GM23338 (cell line): Measurements from ENCODE around the gene MAN1C1.

Experiments
- CREB1 ChIP-seq: fragments of 250-450 bp; sonication (Bioruptor Pico); IDR thresholded peaks from 2 replicates; pipeline ENCODE4 v1.5.0; 2020; ENCODE audit warnings: low read depth, mild to moderate bottlenecking, moderate library complexity
- CTCF ChIP-seq, 2 experiments: fragments of 200-600 bp in 1 of 2; sonication (generic) in 1 of 2; conservative IDR thresholded peaks; 2 replicates each; pipeline versions ENCODE4 v1.5.1 to v1.6.1; 2016 to 2017; ENCODE audit warnings: antibody characterized with exemption in 2 of 2, low read depth in 2 of 2, mild to moderate bottlenecking in 2 of 2, moderate library complexity in 1 of 2
- ETS1 ChIP-seq: IDR thresholded peaks from 2 replicates; pipeline ENCODE4 v1.6.1; 2016; ENCODE audit warnings: antibody characterized with exemption
- EZH2 ChIP-seq: fragments of 200-600 bp; sonication (generic); IDR thresholded peaks from one replicate; pipeline ENCODE4 v1.8.0; 2017; ENCODE audit warnings: antibody characterized with exemption, mild to moderate bottlenecking, low read depth; ENCODE audit not compliant: unreplicated experiment
- EZH2phosphoT487 ChIP-seq: fragments of 200-600 bp; sonication (generic); IDR thresholded peaks from one replicate; pipeline ENCODE4 v1.8.1; 2018; ENCODE audit warnings: antibody characterized with exemption; ENCODE audit not compliant: unreplicated experiment
- JUNB ChIP-seq: IDR thresholded peaks from one replicate; pipeline ENCODE4 v1.6.1; 2016; ENCODE audit warnings: antibody characterized with exemption; ENCODE audit not compliant: unreplicated experiment
- NANOG ChIP-seq: IDR thresholded peaks from 2 replicates; pipeline ENCODE4 v1.6.1; 2016; ENCODE audit warnings: antibody characterized with exemption, borderline replicate concordance
- POLR2AphosphoS5 ChIP-seq: IDR thresholded peaks from 2 replicates; pipeline ENCODE4 v1.6.1; 2016; ENCODE audit warnings: antibody characterized with exemption, low read depth
- REST ChIP-seq: IDR thresholded peaks from one replicate; pipeline ENCODE4 v1.6.1; 2018; ENCODE audit warnings: antibody characterized with exemption; ENCODE audit not compliant: unreplicated experiment
- STAT1 ChIP-seq: IDR thresholded peaks from one replicate; pipeline ENCODE4 v1.6.1; 2016; ENCODE audit warnings: antibody characterized with exemption; ENCODE audit not compliant: unreplicated experiment
- ZNF114 ChIP-seq: fragments of 250-450 bp; sonication (Bioruptor Pico); IDR thresholded peaks from 2 replicates; pipeline ENCODE4 v1.5.0; 2020; ENCODE audit warnings: mild to moderate bottlenecking, moderate library complexity
- ZNF331 ChIP-seq: fragments of 250-450 bp; sonication (Bioruptor Pico); IDR thresholded peaks from 2 replicates; pipeline ENCODE4 v1.5.0; 2020; ENCODE audit warnings: low read depth, mild to moderate bottlenecking, moderate library complexity

GRCh38 chr1:25832336-25833037 is 215.9 kb downstream of the MAN1C1 start:
- no peak for TF ChIP-seq EZH2
- no peak for TF ChIP-seq CTCF (conservative IDR thresholded peaks at IDR 0.05; ENCODE audit: low read depth in 2 of 2)
- no peak for TF ChIP-seq REST
- TF ChIP-seq CREB1 (CRISPR knock-in tag) = no peak
- no peak for TF ChIP-seq ZNF331 (CRISPR knock-in tag)
- no peak for TF ChIP-seq POLR2AphosphoS5
- no peak for TF ChIP-seq EZH2phosphoT487
- TF ChIP-seq STAT1 = no peak
- no peak for TF ChIP-seq ZNF114 (CRISPR knock-in tag)
- TF ChIP-seq NANOG = no peak
- TF ChIP-seq JUNB = no peak
- no peak for TF ChIP-seq ETS1
